Erythroblast (primary cell): ENCODE measurements around the gene DRICH1.
"Not testable (repeated sequence)": the region's sequence is repeated elsewhere in the genome, so short reads cannot be mapped to it uniquely, and the experiment has no call there.

Experiments used
- DNase-seq, 2 experiments: peaks; one replicate each; lab custom pipeline; 2025; lab: John Stamatoyannopoulos, UW
- GATA1 ChIP-seq: IDR thresholded peaks from 2 replicates; pipeline ENCODE4 v1.6.1; 2011; ENCODE audit warnings: low read depth, mild to moderate bottlenecking, control low read depth, low read length, moderate library complexity
- POLR2A ChIP-seq: IDR thresholded peaks from 2 replicates; pipeline ENCODE4 v1.6.1; 2011; ENCODE audit warnings: mild to moderate bottlenecking, low read length

Gene DRICH1

DNA sequence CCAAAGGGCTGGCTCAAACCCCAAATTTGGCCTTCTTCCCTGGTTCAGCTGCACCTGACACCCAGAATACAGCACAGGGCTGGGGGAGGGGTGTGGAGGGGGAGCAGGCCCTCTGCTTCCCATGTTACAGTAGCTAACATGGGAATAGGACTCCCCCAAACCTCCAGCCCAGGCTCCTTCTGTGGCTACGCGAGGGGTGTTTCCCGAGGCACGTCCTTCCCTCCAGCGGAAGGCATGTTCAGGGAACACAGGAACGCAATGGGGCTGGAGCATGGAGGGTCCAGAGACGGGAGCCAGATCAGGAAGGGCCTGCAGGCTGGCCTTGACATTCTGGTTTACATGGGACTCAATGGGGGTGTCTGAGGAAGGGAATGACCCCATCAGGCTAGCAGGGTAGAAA, 40.3 kb downstream of the DRICH1 start:
- no peak for DNase-seq
- no peak for TF ChIP-seq POLR2A
- no peak for TF ChIP-seq GATA1

DNA sequence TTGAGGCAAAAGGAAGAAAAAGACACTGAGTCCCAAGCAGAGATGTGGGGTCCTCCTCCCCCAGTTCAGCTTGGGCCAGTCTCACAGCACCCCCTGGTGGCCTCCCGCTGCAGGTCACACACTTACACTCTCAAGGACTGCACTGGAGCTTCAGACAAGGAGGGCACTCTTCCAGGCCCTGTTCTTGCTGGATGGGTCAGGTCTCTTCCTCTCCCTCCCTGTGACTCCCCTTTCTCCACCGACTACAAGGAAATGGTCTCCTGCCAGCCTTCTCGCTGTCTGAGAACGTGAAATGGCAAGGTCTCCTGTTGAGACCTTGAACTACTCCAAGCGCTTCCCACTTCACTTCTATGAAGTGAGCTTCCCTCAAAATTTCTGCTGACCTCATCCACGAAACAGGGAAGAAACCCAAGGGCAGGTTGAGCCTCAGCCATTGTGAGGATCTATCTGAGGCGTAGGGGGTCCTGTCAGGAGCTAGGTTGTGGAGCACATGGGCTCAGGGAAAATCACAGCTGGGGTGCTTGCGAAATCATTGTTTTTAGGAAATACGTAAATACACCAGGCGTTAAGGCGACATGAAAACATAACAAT, 40.8 kb downstream of the DRICH1 start:
- TF ChIP-seq GATA1 (no peak), POLR2A (no peak)
- peak; percentile 52 to 71 for DNase-seq

DNA sequence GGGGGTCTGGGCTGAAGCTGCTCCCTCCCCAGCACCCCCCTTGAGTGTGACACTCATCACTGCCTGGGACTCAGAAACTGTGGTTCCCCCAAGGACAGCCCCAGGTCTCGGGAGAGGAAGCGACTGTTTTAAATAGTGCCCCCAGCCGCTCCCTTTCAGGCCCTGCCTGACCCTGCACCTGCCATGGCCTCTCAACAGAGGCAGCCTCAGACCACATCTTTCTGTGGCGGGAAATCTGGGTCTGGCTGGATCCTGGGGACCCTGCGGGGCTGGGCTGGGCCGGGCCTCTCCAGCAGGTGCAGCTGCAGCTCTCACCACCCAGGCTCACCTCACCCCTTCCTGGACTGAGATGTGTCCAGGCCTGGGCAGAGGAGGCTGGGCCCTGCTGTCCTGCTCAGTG, 48.3 kb downstream of the DRICH1 start:
- TF ChIP-seq POLR2A (no peak), GATA1 (no peak)
- DNase-seq, result no peak

DNA sequence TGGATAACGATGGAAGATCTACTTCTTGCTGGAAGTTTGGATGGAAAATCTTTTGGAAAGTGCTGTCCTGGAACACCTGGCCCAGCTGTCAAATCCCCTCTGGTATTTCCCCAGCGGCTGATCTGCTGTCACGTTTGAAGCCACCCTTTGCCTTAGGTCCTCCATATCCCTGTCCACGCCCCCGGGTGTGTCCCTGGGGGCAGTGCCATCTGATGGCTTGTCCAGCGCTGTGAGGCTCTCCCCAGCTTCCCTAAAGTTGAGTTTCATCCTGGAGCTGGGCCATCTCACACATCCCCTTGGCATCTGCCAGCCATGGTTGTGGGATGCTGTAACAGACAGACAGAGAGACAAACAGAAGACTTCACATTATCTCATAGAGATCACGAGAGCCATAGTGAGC, 49.0 kb downstream of the DRICH1 start:
- no peak for DNase-seq
- TF ChIP-seq POLR2A (no peak), GATA1 (no peak)

DNA sequence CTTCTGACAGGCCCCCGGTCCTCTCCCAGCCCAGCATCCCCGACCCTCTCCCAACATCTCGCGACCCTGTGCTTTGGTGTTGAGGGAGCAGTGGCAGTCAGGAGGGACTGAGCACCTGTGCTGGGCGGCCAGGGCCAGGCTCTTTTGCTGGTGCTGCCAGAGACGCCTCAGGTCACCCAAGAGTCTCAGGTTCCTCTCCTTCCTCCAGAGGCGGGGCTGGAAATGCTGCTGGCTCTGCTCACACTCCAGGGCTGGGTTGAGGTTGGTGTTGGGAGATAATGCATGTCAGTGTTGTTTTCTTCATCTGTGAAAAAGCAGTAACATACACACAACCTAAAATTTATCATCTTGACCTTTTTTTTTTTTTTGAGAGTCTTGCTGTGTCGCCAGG, 50.9 kb downstream of the DRICH1 start:
- TF ChIP-seq POLR2A (no peak), GATA1 (no peak)

DNA sequence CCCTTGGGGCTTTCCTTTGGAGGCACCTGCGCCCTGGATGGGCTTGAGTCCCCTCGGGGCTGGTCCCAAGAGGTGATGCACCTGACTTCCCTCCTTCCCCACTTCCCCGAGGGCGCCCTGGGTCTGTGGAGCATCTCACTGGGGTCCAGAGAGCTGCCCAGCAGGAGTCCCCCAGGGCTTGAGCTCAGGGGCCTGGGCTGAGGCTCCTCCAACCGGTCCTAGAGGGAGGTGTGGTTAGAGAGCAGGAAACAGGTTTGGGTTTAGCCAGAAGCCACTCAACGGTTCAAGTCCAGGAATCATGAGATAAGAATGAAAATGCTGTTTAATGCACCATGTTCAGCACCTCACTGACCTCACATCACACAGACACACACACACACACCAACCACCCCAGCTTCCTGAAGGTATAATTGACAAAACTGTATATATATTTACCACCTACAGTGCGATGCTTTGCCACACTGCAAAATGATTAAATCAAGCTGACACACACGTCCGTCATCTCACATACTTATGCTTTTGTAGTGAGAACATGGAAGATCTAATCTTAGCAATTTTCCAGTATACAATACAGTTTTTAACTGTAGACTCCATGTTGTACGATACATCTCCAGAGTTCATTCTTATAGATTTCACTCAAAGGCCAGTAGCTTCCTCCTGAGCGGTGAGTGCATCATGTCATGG, 51.4 kb downstream of the DRICH1 start:
- no peak for DNase-seq
- TF ChIP-seq GATA1, result no peak
- TF ChIP-seq POLR2A, result no peak

More for the DNA sequence above, 50.9 kb downstream of the DRICH1 start:
- DNase-seq, result no peak

DNA sequence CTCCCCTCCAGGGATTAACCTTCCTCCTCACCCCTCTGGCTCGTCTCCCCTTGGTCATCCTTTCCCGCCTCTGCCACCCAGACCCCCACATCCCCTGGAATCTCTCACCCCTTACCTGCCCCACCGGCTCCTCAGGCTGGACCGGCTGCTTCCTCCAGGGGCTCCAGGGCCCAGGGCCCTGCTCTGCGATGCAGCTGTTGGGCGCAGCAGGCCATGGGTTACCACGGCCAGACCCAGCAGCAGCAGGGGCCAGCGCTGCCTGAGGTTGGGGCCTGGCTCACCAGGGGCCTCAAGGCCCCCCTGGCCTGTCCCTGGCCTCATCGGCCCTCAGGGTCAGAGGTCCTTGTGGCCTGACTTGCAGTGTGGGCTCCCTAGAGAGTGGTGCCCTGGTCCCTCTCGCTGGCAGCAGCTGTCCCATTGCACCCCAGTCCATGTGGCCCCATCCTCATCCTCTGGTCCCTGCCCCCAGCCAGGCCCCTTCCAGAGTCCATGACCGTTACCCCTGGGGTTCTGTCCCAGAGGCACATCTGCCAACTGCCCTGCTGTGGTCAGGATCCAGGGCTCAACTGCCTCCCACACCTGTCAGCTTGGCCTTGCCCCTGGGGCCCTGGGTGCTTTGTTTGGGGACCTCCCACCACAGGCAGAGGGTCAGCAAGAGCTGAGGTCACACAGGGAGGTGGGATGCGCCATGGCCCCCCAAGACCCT, 52.1 kb downstream of the DRICH1 start, which contains the start of gene IGLL1:
Gene IGLL1 (minus strand): TSS at position 421 of the 706 bp plus-strand sequence. CDS start 100 bp downstream, at position 321.
- TF ChIP-seq POLR2A (no peak), GATA1 (no peak)
- no peak for DNase-seq

DNA sequence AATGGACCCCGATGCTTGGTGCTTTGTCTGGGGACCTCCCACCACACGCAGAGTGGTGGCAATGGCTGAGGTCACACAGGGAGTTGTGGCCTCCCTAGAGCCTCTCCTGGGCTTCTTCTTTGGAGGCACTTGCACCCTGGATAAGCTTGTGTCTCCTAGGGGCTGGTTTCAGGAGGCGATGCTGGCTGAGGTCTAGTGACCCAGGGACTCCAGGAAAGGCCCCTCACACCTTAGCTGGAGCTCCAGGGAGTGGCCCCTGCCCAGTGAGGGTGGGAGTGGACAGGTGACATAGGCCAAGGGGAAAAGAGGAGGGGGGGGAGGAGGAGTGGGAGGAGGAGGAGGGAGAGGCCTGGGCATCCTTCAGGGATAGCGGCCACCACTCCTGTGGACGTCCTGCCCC, 52.8 kb downstream of the DRICH1 start:
- TF ChIP-seq POLR2A (no peak), GATA1 (no peak)
- DNase-seq, result no peak

DNA sequence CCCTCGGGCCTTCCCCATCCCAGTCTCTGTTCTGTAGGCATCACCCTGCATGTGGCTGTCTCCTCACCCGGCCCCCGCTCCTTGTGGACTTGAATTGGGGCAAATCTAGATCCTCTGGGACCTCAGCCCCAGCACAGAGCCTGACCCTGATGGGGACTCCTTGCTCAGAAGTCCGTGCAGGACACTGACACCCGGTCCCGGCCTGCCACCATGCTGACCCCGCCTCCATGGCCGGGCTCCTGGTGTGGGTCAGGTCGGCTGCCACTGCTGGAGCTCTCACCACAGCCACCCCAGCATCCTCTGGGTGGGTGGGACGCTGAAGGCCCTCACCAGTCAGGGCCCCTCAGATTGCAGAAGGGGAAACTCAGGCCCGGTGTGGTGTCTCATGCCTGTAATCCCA, 53.8 kb downstream of the DRICH1 start:
- TF ChIP-seq GATA1 (no peak), POLR2A (no peak)
- DNase-seq, result no peak

DNA sequence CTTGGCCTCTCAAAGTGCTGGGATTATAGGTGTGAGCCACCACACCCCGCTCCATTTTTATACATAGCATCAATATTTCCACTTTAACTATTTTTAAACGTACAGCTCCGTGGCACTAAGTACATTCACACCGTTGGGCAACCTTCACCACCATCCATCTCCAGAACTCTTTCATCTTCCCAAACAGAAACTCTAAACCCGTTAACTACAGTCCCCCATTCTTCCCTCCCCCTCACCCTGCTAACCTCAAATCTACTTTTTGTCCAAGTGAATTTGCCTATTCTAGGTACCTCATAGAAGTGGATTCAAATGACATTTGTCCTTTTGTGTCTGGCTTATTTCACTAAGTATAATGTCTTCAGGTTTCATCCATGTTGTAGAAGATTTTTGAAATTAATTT, 55.4 kb downstream of the DRICH1 start:
- TF ChIP-seq GATA1, result no peak
- no peak for TF ChIP-seq POLR2A
- DNase-seq, result no peak

DNA sequence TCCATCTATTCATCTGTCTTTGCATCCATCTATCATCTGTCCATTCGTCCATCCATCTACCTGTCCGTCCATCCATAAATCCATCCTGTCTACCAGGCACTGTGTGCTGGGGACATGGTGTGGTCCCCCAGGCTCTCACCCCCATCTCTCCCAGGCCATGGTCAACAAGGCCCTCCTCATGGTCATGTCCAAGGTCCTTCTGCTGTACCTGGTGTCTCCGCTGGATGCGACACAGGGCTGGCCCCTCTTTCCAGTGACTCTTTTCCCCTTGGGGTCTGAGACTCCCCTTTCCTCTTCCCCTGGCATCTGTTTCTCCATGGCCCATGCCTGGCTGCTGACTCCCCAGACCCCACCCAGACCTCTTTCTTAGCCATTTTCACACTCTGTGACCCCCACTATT, 56.5 kb downstream of the DRICH1 start:
- no peak for TF ChIP-seq GATA1
- no peak for TF ChIP-seq POLR2A
- DNase-seq, result no peak

DNA sequence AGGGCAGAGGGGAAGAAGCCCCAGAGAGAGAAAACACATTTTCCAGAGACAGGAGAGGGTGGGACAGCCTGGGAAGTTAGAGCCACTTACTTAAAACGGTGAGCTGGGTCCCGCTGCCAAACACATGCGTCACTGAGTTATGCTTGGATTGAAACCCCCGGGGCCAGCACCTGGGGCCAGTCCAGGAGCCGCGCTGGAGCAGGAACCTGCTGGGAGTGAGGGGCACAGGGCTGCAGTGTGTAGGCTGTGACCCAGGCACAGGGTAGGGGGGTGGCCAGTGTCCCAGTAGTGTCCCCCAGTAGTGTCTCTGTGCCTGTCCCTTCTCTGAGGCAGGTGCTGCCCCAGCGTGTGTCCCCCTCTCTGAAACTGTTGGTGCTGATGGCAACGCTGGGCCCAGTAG, 57.2 kb downstream of the DRICH1 start:
- DNase-seq, result no peak
- TF ChIP-seq POLR2A, result no peak
- TF ChIP-seq GATA1, result no peak

DNA sequence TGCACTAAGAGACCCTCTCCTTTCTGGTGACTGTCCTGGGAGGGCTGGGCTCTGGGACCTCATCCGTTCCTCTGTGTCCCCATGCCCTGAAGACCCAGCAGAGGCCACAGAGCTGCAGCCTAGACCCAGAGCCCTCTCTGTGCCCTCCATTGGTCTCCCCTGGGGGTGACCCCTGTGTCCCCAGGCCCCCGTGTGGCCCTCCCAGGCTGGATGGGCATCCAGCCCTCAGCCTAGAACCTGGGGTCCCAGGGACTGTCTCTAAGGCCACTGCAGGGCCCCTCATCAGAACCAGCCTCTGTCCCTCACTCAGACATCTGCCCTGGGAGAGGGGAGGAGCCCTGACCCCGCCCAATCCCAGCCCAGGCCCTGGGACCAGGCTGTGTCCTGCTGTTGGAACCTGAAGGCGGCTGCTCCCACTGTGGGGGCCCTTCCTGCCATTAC, 57.7 kb downstream of the DRICH1 start:
- no peak for TF ChIP-seq GATA1
- no peak for TF ChIP-seq POLR2A
- DNase-seq, result no peak

DNA sequence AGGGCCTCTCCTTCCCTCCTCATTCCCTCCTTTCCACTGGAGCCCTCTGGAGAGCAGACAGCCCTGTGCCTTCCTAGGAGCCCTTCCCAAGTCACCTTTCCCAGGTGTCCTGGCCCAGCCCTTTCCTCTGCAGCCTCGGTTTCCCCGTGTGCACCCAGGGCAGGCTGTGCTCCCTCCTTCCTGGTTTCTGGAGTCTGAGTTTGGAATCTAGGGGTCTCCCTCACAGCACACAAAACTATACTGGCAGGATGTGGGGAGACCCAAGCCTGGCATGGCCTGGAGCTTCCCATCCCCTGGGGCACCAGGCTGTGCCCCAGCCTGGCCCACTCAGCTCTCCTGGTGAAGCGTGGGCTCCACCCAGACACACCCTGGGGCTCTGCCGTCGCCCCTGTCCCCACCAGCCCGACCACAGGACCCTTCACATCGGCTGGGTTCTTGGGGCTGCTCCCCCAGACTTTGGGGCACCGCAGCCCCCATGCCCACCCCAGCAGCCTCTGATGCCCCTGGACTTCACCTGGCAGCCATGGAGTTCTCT, 58.4 kb downstream of the DRICH1 start:
- not testable (repeated sequence) for DNase-seq

DNA sequence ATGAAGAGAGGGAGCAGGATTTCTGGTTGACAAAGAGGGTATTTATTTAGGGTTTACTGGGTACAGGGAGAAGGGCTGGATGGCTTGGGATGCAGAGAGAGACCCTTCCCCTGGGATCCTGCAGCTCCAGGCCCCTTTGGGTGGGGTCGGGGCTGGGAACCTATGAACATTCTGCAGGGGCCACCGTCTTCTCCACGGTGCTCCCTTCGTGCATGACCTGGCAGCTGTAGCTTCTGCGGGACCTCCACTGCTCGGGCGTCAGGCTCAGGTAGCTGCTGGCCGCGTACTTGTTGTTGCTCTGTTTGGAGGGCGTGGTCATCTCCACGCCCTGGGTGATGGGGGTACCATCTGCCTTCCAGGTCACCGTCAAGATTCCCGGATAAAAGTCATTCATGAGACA, 59.0 kb downstream of the DRICH1 start:
- DNase-seq, result not testable (repeated sequence)
